Measurements from ENCODE around the gene SLFN5. TPM values are rescaled to one million over a fixed set of nuclear protein-coding genes. Genes with fewer than 3 reads are reported as not detected.
"Not testable (repeated sequence)": the region's sequence is repeated elsewhere in the genome, so short reads cannot be mapped to it uniquely, and the experiment has no call there.

Gene SLFN5
- total RNA-seq, 1 experiment from 2014 or later = 133 TPM

DNA sequence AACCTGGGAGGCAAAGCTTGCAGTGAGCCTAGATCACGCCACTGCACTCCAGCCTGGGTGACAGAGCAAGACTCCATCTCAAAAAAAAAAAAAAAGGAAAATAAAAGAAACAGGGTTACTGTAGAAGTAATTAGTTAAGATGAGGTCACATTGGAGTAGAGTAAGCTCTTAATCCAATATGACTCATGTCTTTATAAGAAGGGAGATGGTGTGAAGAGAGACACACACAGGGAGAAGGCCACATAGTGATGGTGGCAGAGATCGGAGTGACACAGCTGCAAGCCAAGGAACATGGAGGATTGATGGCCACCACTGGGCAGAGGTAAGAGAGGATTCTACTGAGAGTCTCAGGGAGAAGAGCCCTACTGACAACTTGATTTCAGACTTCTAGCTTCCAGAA lies 15.3 kb upstream of the SLFN5 start:
- TF ChIP-seq, protein P1, sequence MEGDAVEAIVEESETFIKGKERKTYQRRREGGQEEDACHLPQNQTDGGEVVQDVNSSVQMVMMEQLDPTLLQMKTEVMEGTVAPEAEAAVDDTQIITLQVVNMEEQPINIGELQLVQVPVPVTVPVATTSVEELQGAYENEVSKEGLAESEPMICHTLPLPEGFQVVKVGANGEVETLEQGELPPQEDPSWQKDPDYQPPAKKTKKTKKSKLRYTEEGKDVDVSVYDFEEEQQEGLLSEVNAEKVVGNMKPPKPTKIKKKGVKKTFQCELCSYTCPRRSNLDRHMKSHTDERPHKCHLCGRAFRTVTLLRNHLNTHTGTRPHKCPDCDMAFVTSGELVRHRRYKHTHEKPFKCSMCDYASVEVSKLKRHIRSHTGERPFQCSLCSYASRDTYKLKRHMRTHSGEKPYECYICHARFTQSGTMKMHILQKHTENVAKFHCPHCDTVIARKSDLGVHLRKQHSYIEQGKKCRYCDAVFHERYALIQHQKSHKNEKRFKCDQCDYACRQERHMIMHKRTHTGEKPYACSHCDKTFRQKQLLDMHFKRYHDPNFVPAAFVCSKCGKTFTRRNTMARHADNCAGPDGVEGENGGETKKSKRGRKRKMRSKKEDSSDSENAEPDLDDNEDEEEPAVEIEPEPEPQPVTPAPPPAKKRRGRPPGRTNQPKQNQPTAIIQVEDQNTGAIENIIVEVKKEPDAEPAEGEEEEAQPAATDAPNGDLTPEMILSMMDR (IDR thresholded peaks at IDR 0.05; ENCODE audit: unreplicated experiment) = no peak
- no peak for DNase-seq (ENCODE audit: unreplicated experiment)
- Mint-ChIP-seq H3K4me3 (ENCODE audit: unreplicated experiment) (no peak overlapping the region), H3K36me3 (ENCODE audit: insufficient read depth, unreplicated experiment) (no peaks in the 10 kb centered on the region), H3K27ac (ENCODE audit: low read depth, unreplicated experiment) (no peak overlapping the region), H3K9me3 (ENCODE audit: unreplicated experiment) (no peaks in the 10 kb centered on the region), H3K27me3 (ENCODE audit: insufficient read depth, unreplicated experiment) (peaks cover 14% of the 10 kb centered on the region), H3K4me1 (ENCODE audit: insufficient read depth, unreplicated experiment) (no peaks in the 10 kb centered on the region)
- BruUV-seq (replicated peaks) = no TSS peak
- ChIA-PET CTCF (interaction anchor here (0.6 to 1.8 kb wide), 5 partner anchors 10 to 545 kb away, joined by 3 to 6 read pairs (median 4); no protein-coding TSS in a partner anchor), POLR2A (no interaction called here)
- intact Hi-C loops (cut with micrococcal nuclease) = no loop called here

DNA sequence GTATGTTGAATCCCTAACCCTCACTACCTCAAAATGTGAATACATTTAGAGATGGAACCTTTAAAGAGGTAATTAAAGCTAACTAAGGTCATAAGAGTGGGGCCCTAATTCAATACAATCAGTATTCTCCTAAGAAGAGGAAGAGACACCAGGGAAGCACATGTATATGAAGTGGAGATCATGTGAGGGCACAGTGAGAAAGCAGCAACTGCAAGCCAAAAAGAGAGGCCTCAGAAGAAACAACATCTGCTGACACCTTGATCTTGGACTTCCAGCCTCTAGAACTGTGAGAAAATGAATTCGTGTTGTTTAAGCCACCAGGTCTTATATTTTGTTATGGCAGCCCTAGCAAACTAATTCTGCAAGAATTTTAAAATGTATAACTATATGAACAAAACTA lies 13.2 kb upstream of the SLFN5 start:
- no TSS peak for BruUV-seq (replicated peaks)
- CTCF ChIA-PET = interaction anchor here (1.8 kb wide), 1 partner anchor 8 kb away, joined by 5 read pairs; no protein-coding TSS in a partner anchor
- Mint-ChIP-seq H3K9me3 (ENCODE audit: unreplicated experiment) (no peaks in the 10 kb centered on the region), H3K27me3 (ENCODE audit: insufficient read depth, unreplicated experiment) (peaks cover 14% of the 10 kb centered on the region), H3K4me3 (ENCODE audit: unreplicated experiment) (no peak overlapping the region), H3K36me3 (ENCODE audit: insufficient read depth, unreplicated experiment) (no peaks in the 10 kb centered on the region), H3K4me1 (ENCODE audit: insufficient read depth, unreplicated experiment) (no peaks in the 10 kb centered on the region), H3K27ac (ENCODE audit: low read depth, unreplicated experiment) (no peak overlapping the region)
- TF ChIP-seq, protein P1 (IDR thresholded peaks at IDR 0.05; ENCODE audit: unreplicated experiment) = no peak
- intact Hi-C loops (cut with micrococcal nuclease) = no loop called here
- DNase-seq (ENCODE audit: unreplicated experiment) = no peak
- POLR2A ChIA-PET = no interaction called here

GRCh38 chr17:35234315-35234714 lies 8.6 kb upstream of the SLFN5 start:
- H3K27ac Mint-ChIP-seq (ENCODE audit: low read depth, unreplicated experiment); POLR2A ChIA-PET; BruUV-seq (replicated peaks); H3K9me3 Mint-ChIP-seq (ENCODE audit: unreplicated experiment); H3K4me3 Mint-ChIP-seq (ENCODE audit: unreplicated experiment); intact Hi-C loops (cut with micrococcal nuclease); H3K36me3 Mint-ChIP-seq (ENCODE audit: insufficient read depth, unreplicated experiment); CTCF ChIA-PET; DNase-seq (ENCODE audit: unreplicated experiment): not testable (repeated sequence)
- H3K4me1 Mint-ChIP-seq (ENCODE audit: insufficient read depth, unreplicated experiment) = peaks cover 17% of the 10 kb centered on the region
- peaks cover 14% of the 10 kb centered on the region for H3K27me3 Mint-ChIP-seq (ENCODE audit: insufficient read depth, unreplicated experiment)

GRCh38 chr17:35235289-35235688 lies 7.6 kb upstream of the SLFN5 start:
- DNase-seq (ENCODE audit: unreplicated experiment) = no peak
- BruUV-seq (replicated peaks) = no TSS peak
- Mint-ChIP-seq H3K9me3 (ENCODE audit: unreplicated experiment) (no peaks in the 10 kb centered on the region), H3K27me3 (ENCODE audit: insufficient read depth, unreplicated experiment) (peaks cover 9% of the 10 kb centered on the region), H3K27ac (ENCODE audit: low read depth, unreplicated experiment) (no peak overlapping the region), H3K4me3 (ENCODE audit: unreplicated experiment) (no peak overlapping the region), H3K4me1 (ENCODE audit: insufficient read depth, unreplicated experiment) (peaks cover 25% of the 10 kb centered on the region), H3K36me3 (ENCODE audit: insufficient read depth, unreplicated experiment) (no peaks in the 10 kb centered on the region)
- TF ChIP-seq, protein P1 (IDR thresholded peaks at IDR 0.05; ENCODE audit: unreplicated experiment) = no peak
- ChIA-PET POLR2A (interaction anchor here (1.1 kb wide), 1 partner anchor 12 kb away, joined by 4 read pairs; no protein-coding TSS in a partner anchor), CTCF (interaction anchor here (0.6 to 0.8 kb wide), 3 partner anchors 54 to 152 kb away, joined by 3 to 4 read pairs (median 4); no protein-coding TSS in a partner anchor)
- intact Hi-C loops (cut with micrococcal nuclease) = no loop called here

DNA sequence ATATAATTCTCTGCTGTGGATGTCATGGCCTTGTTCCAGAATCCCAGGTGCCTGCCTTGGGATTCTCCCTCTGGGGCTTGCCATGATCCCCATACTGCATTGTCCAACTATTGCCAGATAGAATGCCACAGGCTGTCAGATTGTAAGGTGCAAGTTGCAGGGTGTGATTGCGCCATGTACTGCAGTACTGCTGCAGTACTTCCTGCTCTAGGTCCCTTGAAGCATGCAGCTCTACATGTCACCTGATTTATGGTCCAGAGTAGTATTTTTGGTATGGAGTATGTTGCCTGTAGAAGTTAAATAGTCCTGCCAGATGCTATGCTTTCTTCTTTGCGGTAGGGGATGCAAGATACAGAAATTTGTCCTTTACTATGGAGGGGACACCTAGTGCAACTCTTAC lies 7.0 kb upstream of the SLFN5 start:
- Mint-ChIP-seq H3K36me3 (ENCODE audit: insufficient read depth, unreplicated experiment) (no peaks in the 10 kb centered on the region), H3K4me3 (ENCODE audit: unreplicated experiment) (no peak overlapping the region), H3K27me3 (ENCODE audit: insufficient read depth, unreplicated experiment) (peaks cover 3% of the 10 kb centered on the region), H3K4me1 (ENCODE audit: insufficient read depth, unreplicated experiment) (peaks cover 26% of the 10 kb centered on the region), H3K9me3 (ENCODE audit: unreplicated experiment) (no peaks in the 10 kb centered on the region), H3K27ac (ENCODE audit: low read depth, unreplicated experiment) (no peak overlapping the region)
- TF ChIP-seq, protein P1 (IDR thresholded peaks at IDR 0.05; ENCODE audit: unreplicated experiment) = no peak
- no peak for DNase-seq (ENCODE audit: unreplicated experiment)
- ChIA-PET POLR2A (interaction anchor here (0.5 to 1.1 kb wide), 2 partner anchors 13 to 41 kb away, joined by 3 to 4 read pairs; no protein-coding TSS in a partner anchor), CTCF (interaction anchor here (0.6 to 0.7 kb wide), 2 partner anchors 53 to 153 kb away, joined by 3 to 4 read pairs; no protein-coding TSS in a partner anchor)
- BruUV-seq (replicated peaks) = no TSS peak
- intact Hi-C loops (cut with micrococcal nuclease) = no loop called here

All from MCF 10A (cell line).